ENCODE measurements around the gene PDCD5.
"Not testable (repeated sequence)": the region's sequence is repeated elsewhere in the genome, so short reads cannot be mapped to it uniquely, and the experiment has no call there.

Gene PDCD5

DNA sequence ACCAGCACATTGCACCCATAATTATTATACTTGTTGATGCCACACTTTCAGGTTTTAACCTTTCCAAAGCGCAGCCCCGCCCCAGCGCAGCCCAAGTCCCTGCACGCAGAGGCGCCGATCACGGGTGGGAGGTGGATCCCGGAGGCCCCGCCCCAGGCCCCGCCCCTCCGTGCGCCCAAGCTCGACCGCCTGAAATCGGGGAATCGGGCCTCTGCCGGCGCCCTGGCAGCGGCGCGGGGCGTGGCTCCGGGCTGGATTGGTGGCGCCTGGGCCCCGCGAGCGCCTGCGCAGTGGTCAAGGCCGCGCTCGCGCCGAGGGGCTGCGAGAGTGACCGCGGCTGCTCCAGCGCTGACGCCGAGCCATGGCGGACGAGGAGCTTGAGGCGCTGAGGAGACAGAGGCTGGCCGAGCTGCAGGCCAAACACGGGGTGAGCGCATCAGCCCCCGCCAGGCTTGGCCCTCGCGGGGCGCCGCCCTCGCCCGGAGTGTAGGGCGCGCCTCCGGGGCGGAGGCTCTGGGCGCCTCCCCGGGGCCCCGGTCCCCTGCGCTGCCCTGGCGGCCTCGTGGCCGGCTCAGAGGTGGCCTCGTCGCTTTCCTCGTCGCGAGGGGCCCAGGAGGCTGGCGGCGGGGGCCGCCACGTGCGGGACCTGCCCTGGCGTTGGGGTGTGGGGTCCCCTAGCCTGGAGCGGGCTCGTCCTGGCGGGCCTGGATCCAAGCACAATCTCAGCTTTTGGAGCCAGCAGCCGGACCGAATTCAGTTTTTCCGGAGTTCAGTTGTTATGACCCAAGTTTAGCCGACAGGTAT, at the start of gene PDCD5:
PDCD5 (plus strand) TSS at position 290 of the 804 bp plus-strand sequence; CDS start at position 362, 72 bp downstream.
- peak; percentile 94 to 96 for DNase-seq (ENCODE audit: low read depth in 2 of 2)

DNA sequence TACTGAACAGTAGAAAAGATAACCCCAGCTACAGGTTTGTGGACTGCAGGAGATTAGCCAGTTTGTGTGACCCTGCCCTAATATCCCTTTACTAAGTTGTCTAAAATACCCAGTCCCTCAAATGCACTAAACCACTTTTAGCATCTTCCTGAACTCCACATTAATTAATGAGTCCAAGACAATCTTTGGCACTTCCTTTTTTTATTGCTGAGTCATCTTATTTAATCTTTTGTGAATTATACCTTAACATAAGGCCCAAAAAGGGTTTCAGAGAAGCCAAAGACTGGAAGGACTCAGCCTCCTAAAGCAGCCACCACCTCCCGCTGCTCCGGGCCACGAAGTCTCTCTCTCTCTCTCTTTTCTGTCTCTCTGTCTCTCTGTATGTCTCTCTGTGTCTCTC, 48.8 kb upstream of the PDCD5 start:
- no peak for DNase-seq (ENCODE audit: low read depth in 2 of 2)

DNA sequence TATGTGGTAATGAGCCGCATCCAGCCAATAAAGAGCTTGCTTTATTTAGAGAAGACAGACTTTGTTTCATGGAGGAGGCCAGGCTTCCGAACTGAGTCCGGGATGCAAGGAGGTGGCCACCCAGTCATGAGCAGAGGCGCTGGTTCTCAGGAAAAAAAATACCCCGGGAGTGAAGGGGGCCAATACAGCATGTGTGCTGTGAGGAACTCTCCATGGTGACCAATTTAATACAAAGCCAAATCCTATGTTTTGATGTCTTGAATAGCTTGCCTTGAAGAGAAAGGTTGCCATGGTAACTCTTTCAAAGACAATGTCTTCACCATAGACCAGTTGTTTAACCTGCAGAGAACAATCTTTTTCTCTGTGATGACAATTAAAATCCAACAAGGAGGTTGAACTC, 43.4 kb upstream of the PDCD5 start:
- DNase-seq (ENCODE audit: low read depth in 2 of 2) = no peak

- DNase-seq (ENCODE audit: low read depth in 2 of 2) = no peak
These were observed 41.6 kb upstream of the PDCD5 start for GRCh38 chr19:32539240-32539916.

GRCh38 chr19:32540621-32541020, 40.4 kb upstream of the PDCD5 start:
- no peak for DNase-seq (ENCODE audit: low read depth in 2 of 2)

- not testable (repeated sequence) for DNase-seq (ENCODE audit: low read depth in 2 of 2)
These were observed 39.6 kb upstream of the PDCD5 start for GRCh38 chr19:32541376-32541775.

DNA sequence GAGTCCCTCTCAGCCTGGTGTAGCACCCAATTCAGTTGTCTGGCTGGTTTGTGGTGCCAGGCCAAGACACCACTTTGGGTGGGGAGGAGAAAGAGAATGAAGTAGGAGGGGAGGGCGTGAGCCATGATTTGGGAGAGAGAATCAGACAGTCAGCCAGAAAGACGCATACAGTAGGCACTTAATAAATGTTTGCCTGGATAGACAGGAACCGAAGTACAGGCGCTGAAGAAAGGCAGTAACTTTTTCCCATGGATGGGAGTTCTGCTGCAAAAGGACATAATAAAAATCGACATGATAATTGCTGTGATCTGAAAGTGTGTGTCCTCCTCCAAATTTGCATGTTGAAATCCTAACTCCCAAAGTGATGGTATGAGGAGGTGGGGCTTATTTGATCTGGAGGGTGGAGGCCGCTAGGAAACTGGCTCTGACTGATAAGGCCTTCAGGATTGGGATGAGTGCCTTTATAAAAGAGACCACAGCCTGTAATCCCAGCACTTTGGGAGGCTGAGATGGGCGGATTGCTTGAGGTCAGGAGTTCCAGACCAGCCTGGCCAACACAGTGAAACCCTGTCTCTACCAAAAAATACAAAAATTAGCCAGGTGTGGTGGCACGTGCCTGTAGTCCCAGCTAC, 38.4 kb upstream of the PDCD5 start:
- DNase-seq (ENCODE audit: low read depth in 2 of 2) = no peak

- DNase-seq (ENCODE audit: low read depth in 2 of 2) = no peak
These were observed 37.7 kb upstream of the PDCD5 start for GRCh38 chr19:32543115-32543900.

- no peak for DNase-seq (ENCODE audit: low read depth in 2 of 2)
These were observed 36.1 kb upstream of the PDCD5 start for GRCh38 chr19:32544917-32545316.

- no peak for DNase-seq (ENCODE audit: low read depth in 2 of 2)
These were observed 30.3 kb upstream of the PDCD5 start for GRCh38 chr19:32550666-32551065.

- DNase-seq (ENCODE audit: low read depth in 2 of 2) = no peak
These were observed 25.2 kb upstream of the PDCD5 start for GRCh38 chr19:32555786-32556185.

DNA sequence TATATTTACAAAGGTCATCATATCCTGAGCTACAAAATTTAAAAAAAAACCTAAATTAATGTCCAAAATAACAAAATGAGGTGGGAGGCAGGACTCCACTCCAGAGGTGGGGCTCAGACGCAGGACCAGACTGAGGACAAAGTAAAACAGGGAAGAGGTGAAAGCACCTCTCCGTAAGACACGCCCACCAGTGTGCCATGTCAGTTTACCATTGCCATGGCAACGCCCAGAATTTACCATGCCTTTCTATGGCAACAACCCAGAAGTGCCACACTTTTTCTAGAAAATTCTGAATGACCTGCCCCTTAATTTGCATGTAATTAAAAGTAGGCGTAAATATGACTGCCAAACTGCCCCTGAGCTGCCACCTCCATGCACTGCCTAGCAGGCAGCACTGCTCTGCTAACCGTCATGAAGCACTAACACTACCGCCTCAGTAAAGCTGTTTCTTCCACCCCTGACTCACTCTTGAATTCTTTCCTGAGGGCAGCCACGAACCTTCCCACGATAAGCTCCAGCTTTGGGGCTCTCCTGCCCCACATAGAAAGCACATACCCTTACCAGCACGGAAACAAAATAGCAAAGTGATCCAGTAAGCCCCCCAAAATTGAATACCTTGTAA, 22.3 kb upstream of the PDCD5 start:
- DNase-seq (ENCODE audit: low read depth in 2 of 2) = no peak

- DNase-seq (ENCODE audit: low read depth in 2 of 2) = no peak
These were observed 17.2 kb upstream of the PDCD5 start for GRCh38 chr19:32563761-32564160.

- no peak for DNase-seq (ENCODE audit: low read depth in 2 of 2)
These were observed 14.7 kb upstream of the PDCD5 start for GRCh38 chr19:32566246-32566830.

- DNase-seq (ENCODE audit: low read depth in 2 of 2) = no peak
These were observed 13.5 kb upstream of the PDCD5 start for GRCh38 chr19:32567486-32567885.

- DNase-seq (ENCODE audit: low read depth in 2 of 2) = peak in 1 of 2 donors; percentile 19
These were observed 10.8 kb upstream of the PDCD5 start for GRCh38 chr19:32570081-32570785.

GRCh38 chr19:32571471-32572075, 9.4 kb upstream of the PDCD5 start:
- DNase-seq (ENCODE audit: low read depth in 2 of 2) = not testable (repeated sequence)

DNA sequence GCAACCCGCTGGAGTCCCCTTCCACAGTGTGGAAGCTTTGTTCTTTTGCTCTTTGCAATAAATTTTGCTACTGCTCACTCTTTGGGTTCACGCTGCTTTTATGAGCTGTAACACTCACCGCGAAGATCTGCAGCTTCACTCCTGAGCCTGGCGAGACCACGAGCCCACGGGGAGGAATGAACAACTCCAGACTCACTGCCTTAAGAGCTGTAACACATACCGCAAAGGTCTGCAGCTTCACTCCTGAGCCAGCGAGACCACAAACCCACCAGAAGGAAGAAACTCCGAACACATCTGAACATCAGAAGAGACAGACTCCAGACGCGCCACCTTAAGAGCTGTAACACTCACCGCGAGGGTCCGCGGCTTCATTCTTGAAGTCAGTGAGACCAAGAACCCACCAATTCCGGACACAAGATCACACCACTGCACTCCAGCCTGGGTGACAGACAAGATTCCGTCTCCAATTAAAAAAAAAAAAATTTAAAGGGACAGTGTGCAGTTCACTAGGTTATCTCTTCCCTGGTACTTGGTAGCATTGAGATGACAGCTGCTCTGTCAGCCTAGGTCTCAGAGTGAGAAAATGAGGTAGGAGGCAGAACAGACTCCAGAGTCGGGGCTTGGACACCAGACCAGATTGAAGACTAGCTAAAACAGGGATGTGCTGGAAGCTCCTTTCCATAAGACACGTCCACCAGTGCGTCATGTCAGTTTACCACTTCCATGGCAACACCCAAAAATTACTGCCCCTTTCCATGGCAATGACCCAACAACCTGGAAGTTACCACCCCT, 8.1 kb upstream of the PDCD5 start:
- DNase-seq (ENCODE audit: low read depth in 2 of 2) = not testable (repeated sequence)

GRCh38 chr19:32573492-32573794, 7.5 kb upstream of the PDCD5 start:
- no peak for DNase-seq (ENCODE audit: low read depth in 2 of 2)

Measured in activated CD4-positive, alpha-beta T cell treated with anti-CD3 and anti-CD28 coated beads for 24 hours (primary cell).